Measurements from ENCODE around the gene SMARCA2.

DNA sequence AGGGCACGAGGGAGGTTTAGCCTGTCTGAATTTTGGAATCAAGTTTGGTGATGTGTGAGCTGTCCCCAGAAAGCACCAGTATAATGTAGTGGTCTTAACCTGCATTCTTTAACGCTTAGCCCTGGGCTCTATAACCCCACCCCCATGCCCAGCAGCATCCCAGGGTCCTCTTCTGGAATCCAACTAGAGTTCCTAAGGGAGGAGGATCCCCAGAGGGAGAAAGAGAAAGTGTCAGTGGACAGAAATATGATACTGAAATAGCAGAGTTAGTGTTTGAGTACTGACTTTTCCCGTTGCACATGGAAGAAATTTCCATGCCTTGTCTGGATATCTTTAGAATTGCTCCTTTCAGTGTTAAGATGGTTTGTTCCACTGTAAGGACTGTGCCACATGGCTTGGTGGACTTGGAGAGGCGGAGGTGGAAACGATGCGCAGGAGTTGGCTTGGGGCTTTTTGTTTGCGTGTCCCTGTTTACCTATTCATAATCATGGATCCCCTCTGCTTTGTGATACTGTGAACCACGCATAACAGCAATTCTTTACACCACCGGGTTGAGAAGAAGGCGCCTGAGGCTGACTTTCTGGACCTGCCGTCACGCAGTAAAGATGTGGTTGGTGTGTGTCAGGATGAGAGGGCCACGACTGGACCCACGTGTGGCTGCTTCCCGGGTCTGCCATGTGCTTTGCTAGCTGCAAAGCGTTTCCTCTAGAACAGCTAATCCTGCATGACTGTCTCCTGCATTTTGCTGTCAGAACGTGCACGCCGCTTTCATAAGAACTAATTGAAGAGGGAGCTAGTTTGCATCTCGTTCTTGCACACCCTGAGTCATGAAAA is 142.3 kb downstream of the SMARCA2 start:
- TF ChIP-seq ZNF274 (IDR thresholded peaks at IDR 0.05; ENCODE audit: low read depth, low read length) (no peak), YY1 (IDR thresholded peaks at IDR 0.05; ENCODE audit: insufficient read depth, insufficient read length) (no peak), SUZ12 (IDR thresholded peaks at IDR 0.05; ENCODE audit: extremely low read depth, insufficient read depth, insufficient read length) (no peak)
